NCI-H226 (cell line): ENCODE results near the gene PLA2G4C.
"Not testable (repeated sequence)": the region's sequence is repeated elsewhere in the genome, so short reads cannot be mapped to it uniquely, and the experiment has no call there.

Experiments used
- DNase-seq: peaks from one replicate; pipeline ENCODE4 v3.0.0-alpha.2; 2015

The PLA2G4C gene

DNA sequence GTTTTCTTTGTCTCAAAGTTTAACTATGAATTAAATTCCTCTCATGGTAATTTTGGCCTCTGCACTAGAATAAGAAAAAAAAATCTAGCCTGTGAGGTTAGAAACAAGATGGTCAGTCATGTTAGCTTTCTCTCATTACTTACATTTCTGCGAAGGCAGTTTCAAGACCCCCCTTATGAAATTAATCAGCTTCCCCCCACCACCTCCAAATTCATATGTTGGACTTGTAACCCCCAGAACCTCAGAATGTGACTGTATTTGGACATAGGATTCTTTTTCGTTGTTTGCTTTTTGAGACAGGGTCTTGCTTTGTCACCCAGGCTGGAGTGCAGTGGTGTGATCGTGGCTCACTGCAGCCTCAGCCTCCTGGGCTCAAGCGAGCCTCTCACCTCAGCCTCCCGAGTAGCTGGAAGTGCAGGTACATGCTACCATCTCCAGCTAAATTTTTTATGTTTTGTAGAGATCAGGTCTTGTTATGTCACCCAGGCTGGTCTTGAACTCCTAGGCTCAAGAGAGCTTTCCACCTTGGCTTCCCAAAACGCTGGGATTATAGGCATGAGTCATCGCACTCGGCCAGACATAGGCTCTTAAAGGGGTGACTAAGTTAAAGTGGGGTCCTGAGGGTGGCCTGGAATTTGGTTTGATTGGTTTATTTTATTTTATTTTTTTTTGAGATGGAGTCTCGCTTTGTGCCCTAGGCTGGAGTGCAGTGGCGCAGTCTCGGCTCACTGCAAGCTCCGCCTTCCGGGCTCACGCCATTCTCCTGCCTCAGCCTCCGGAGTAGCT lies 1.4 kb downstream of the PLA2G4C start:
- no peak for DNase-seq

GRCh38 chr19:48103922-48104321 lies 6.7 kb downstream of the PLA2G4C start:
- no peak for DNase-seq

DNA sequence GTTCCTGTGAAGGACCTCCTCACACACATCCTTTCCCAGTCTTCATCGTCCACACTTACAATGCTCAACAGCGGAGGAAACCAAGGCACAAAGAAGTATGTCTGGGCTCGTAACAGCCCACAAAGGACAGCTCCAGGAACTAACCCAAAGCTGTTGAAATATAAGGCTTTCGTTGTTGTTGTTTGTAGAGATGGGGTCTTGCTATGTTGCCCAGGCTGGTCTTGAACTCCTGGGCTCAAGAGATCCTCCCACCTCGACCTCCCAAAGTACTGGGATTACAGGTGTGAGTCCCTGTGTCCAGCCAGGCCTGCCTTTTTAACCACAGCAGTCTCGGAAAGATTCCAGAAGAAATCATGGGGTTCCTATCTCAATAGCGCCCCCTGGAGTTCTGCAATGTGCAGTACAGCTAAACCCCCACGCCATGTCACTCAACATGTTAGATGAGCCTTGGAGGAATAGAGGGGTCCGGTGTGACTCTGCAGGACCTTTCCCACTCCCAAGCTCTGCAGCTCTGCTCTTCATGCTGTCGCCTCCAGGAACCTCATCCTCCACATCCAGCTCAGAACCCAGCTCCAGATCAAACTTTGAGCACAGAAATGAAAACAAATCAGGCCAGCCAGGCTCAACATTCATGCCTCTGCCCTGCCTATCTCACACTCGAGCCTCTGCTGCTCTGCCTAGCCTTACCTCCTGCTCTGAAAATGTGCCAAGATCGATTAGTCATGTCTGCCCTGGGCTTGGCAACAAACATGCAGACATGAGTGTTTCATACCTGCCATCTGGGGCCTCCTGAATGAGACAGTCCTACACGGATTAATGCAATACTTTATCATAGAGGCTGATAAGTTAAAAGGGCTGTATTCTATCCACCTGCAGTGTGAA lies 7.5 kb downstream of the PLA2G4C start:
- peak; percentile 48 for DNase-seq

DNA sequence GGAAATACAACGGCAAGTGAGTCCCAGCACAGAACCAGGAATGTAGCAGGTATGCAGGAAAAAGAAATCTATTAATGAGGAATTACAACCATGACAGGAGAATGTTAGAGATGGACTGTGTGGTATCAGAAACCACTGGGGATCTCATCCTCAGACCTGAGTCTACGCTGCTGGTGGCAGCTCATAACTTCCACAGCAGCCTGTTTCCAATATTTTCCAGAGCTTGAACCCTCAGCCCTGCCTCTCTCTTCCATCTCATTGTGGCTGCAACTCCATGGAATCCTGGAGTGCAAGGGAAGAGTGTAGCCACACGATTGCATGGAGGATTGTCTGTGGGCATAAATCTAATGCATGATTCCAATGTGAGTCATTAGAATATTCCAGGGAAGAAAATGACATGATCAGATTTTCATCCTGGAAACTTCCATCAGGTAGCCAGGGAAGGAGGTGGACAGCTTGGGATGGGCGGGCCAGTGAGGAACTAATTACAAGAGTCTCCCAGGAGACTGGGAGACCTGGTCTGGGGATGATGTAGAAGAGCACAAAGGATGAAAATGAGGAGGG lies 14.9 kb downstream of the PLA2G4C start:
- DNase-seq = peak; percentile 45

DNA sequence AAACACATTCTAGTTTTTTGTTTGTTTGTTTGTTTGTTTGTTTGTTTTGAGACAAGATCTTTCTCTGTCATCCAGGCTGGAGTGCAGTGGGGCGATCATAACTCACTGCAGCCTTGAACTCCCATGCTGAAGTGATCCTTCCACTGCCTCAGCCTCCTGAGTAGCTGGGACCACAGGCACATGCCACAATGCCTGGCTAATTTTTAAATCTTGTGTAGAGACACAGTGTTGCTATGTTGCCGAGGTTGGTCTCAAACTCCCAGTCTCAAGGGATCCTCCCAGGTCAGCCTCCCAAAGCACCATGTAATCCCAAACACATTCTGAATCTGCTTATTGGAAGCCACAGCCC lies 15.8 kb downstream of the PLA2G4C start:
- DNase-seq = no peak

- DNase-seq = no peak
Measured at GRCh38 chr19:48094129-48094854, 16.3 kb downstream of the PLA2G4C start.

DNA sequence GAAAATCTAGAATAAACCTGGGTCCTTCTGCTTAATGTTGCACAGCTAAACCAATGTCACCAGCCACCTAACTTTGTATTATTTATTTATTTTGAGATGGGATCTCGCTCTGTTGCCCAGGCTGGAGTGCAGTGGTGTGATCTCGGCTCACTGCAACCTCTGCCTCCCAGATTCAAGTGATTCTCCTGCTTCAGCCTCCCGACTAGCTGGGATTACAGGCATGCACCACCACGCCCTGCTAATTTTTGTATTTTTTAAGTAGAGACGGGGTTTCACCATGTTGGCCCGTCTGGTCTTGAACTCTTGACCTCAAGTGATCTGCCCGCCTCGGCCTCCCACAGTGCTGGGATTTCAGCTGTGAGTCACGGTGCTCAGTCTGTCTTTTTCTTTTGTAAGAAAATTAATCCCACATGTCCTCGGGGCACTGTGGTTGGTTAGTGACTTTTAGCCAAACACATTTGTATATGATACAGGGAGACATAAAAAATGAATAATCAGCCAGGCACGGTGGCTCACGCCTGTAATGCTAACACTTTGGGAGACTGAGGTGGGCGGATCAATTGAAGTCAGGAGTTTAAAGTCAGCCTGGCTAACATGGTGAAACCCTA lies 19.4 kb downstream of the PLA2G4C start:
- peak; percentile 66 for DNase-seq

GRCh38 chr19:48090281-48090802 lies 20.3 kb downstream of the PLA2G4C start:
- DNase-seq = no peak

- not testable (repeated sequence) for DNase-seq
Measured at GRCh38 chr19:48088991-48089390, 21.6 kb downstream of the PLA2G4C start.

DNA sequence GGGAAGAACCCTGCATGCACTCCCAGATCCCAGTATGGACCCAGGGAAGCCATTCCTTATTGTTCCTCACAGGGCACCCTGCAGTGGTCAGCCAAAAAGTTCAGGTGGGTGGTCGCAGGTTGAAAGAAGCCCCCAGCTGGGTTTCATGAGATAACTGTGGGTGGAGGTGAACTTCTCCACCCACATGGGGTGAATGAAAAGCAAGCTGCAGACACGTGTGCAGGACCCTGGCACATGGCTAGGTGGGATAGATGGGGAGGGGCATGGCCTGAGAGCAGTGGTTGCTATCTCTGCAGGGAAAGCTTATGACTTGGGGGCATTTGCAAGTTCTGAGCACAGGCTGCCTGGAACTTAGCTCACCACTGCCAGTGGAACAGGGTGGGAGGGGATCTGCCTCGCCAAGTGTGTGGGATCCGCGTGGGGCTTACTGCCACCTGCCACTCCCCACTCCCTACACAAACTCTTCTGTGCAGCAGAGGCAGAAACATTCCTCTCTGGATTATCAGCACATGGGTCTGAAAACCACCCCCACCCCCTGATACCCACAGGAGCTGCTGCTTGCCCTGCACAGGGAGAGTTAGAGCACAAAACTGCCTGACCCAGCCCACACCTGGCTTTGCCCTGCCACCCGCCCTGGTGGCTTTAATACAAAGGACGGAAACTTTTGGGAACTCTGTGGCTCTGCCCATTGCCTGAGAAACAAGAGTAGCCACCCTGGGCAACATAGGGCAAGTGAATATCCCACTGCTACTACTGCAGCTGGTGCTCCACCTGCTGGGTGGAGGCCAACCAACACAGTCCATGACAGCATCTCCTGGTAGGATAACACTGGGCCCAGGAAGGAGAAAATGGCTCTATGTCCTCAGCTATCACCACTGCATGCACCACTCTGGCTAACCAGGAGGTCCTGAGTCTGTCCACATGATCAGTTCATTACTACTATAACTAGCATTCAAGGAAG lies 24.4 kb downstream of the PLA2G4C start:
- DNase-seq = no peak

DNA sequence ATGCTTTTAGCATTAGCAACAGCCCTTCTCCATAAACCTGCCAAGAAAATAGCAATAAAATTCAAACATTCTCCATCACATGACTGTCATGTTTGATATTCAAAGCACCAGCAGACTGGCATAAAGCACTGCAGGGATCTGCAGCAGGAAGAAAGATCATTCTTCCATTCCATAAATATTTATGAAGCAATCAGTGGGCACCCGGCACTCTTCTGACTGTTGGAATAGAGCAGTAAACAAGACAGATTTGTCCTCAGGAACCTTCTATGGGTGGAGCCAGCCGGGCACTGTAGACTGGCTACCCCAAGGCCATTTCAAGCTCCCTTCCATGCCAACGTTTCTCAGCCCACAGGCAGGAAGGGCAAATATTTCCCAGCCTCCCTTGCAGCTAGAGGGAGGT lies 25.5 kb downstream of the PLA2G4C start:
- no peak for DNase-seq

DNA sequence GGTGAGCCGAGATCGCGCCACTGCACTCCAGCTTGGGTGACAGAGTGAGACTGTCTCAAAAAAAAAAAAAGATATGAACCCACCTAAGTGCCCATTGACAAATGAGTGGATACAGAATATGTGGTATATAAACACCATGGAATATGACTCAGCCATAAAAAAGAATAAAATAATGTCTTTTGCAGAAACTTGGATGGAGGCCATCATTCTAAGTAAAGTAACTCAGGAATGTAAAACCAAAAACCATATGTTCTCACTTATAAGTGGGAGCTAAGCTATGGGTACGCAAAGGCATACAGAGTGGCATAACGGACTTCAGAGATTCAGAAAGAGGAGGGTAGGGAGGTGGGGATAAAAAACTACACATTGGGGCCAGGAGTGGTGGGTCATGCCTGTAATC lies 29.5 kb downstream of the PLA2G4C start:
- DNase-seq = no peak

GRCh38 chr19:48070177-48070769 lies 40.3 kb downstream of the PLA2G4C start:
- DNase-seq = not testable (repeated sequence)

GRCh38 chr19:48069435-48069834 lies 41.2 kb downstream of the PLA2G4C start:
- no peak for DNase-seq

- DNase-seq = peak; percentile 15
Measured at GRCh38 chr19:48064509-48064908, 46.1 kb downstream of the PLA2G4C start.

GRCh38 chr19:48061401-48062344 lies 48.9 kb downstream of the PLA2G4C start:
- DNase-seq = no peak

- DNase-seq = no peak
Measured at GRCh38 chr19:48060381-48060780, 50.2 kb downstream of the PLA2G4C start.

- no peak for DNase-seq
Measured at GRCh38 chr19:48059331-48059730, 51.3 kb downstream of the PLA2G4C start.

DNA sequence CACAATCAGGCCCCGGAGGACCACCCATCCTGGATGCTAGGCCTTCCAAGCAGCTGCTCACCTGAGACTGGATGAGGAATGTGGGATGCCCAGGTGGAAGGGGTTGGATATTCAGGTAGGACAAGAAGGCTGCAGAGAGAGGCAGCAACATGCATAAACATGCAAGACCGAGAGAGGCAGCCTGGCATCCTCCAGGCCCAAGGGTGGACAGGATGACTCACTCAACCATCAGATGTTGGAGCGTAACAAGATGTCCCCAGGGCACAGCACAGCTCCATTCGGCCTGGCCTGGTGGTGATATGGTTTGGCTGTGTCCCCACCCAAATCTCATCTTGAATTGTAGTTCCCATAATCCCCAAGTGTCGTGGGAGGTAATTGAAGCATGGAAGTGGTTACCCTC lies 56.8 kb downstream of the PLA2G4C start:
- DNase-seq = no peak

DNA sequence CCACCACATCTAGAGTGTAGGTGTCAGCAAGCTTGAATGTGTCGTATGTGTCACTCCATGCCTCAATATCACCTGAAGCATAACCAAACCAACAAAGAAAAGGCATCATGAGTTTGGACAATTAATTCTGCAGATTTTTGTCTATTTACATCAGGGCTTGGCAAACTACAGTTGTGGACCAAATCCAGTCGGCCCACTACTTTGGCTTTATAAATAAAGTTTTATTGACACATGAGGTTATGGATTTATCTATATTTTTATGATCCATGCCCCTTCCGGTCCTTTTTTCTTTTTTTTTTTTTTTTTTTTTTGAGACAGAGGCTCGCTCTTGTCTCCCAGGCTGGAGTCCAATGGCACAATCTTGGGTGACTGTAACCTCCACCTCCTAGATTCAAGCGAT lies 57.5 kb downstream of the PLA2G4C start:
- no peak for DNase-seq
